SK-N-SH treated with all-trans-retinoic acid at 6 μM for 48 hours (cell line): ENCODE data around the gene MFNG.

Source experiments
- ARNTL ChIP-seq: fragments of 450-650 bp; formaldehyde crosslinking; IDR thresholded peaks from 2 replicates; pipeline ENCODE4 v1.5.0; 2020; ENCODE audit warnings: low read depth, mild to moderate bottlenecking, moderate library complexity, borderline replicate concordance
- ISL1 ChIP-seq: fragments of 250-450 bp; sonication (Bioruptor Pico); IDR thresholded peaks from 2 replicates; pipeline ENCODE4 v2.1.2; 2022; ENCODE audit warnings: mild to moderate bottlenecking, moderate library complexity
- PATZ1 ChIP-seq: fragments of 250-450 bp; sonication (Bioruptor Pico); IDR thresholded peaks from 2 replicates; pipeline ENCODE4 v1.8.0; 2020; ENCODE audit warnings: mild to moderate bottlenecking, moderate library complexity, borderline replicate concordance
- PPARA ChIP-seq: fragments of 250-450 bp; sonication (Bioruptor Pico); IDR thresholded peaks from 2 replicates; pipeline ENCODE4 v1.5.0; 2020; ENCODE audit warnings: mild to moderate bottlenecking, borderline replicate concordance
- ZFP3 ChIP-seq: fragments of 250-450 bp; sonication (Bioruptor Pico); IDR thresholded peaks from 2 replicates; pipeline ENCODE4 v1.5.0; 2020; ENCODE audit warnings: mild to moderate bottlenecking, moderate library complexity

GRCh38 chr22:37453696-37454095, 32.5 kb downstream of the MFNG start:
- TF ChIP-seq ZFP3 (CRISPR knock-in tag) (no peak), ISL1 (no peak), PPARA (CRISPR knock-in tag) (no peak), ARNTL (CRISPR knock-in tag) (no peak), PATZ1 (CRISPR knock-in tag) (no peak)
